NCI-H774 (cell line): ENCODE measurements around the gene CASK.

Source experiments
- DNase-seq: peaks from one replicate; lab custom pipeline; 2025; lab: John Stamatoyannopoulos, UW

CASK gene

GRCh38 chrX:41909068-41909467 is 14.3 kb downstream of the CASK start:
- no peak for DNase-seq

GRCh38 chrX:41906515-41907187 is 16.7 kb downstream of the CASK start:
- DNase-seq: no peak

- DNase-seq: no peak
Measured at GRCh38 chrX:41903544-41903943, 19.8 kb downstream of the CASK start.

- no peak for DNase-seq
Measured at GRCh38 chrX:41900321-41900720, 23.0 kb downstream of the CASK start.

- no peak for DNase-seq
Measured at GRCh38 chrX:41895826-41896225, 27.5 kb downstream of the CASK start.

GRCh38 chrX:41890026-41890423 is 33.3 kb downstream of the CASK start:
- no peak for DNase-seq

- DNase-seq: no peak
Measured at GRCh38 chrX:41889317-41890025, 33.9 kb downstream of the CASK start.

- no peak for DNase-seq
Measured at GRCh38 chrX:41887691-41888090, 35.7 kb downstream of the CASK start.

- DNase-seq: no peak
Measured at GRCh38 chrX:41885724-41886123, 37.6 kb downstream of the CASK start.

GRCh38 chrX:41881166-41881565 is 42.2 kb downstream of the CASK start:
- DNase-seq: no peak

- DNase-seq: no peak
Measured at GRCh38 chrX:41877167-41877566, 46.2 kb downstream of the CASK start.

- DNase-seq: no peak
Measured at GRCh38 chrX:41875142-41875541, 48.2 kb downstream of the CASK start.

GRCh38 chrX:41870719-41871151 is 52.6 kb downstream of the CASK start:
- no peak for DNase-seq

GRCh38 chrX:41868392-41868977 is 54.9 kb downstream of the CASK start:
- no peak for DNase-seq

GRCh38 chrX:41863343-41864203 is 59.8 kb downstream of the CASK start:
- no peak for DNase-seq

- no peak for DNase-seq
Measured at GRCh38 chrX:41862562-41863184, 60.7 kb downstream of the CASK start.

- no peak for DNase-seq
Measured at GRCh38 chrX:41858161-41858775, 65.1 kb downstream of the CASK start.

GRCh38 chrX:41857670-41858069 is 65.7 kb downstream of the CASK start:
- no peak for DNase-seq

- DNase-seq: no peak
Measured at GRCh38 chrX:41846714-41847113, 76.6 kb downstream of the CASK start.

GRCh38 chrX:41837270-41837944 is 85.9 kb downstream of the CASK start:
- no peak for DNase-seq

GRCh38 chrX:41828826-41829225 is 94.5 kb downstream of the CASK start:
- no peak for DNase-seq
